ENCODE data around the gene SFXN5.
"Not testable (repeated sequence)": the region's sequence is repeated elsewhere in the genome, so short reads cannot be mapped to it uniquely, and the experiment has no call there.

The SFXN5 gene

DNA sequence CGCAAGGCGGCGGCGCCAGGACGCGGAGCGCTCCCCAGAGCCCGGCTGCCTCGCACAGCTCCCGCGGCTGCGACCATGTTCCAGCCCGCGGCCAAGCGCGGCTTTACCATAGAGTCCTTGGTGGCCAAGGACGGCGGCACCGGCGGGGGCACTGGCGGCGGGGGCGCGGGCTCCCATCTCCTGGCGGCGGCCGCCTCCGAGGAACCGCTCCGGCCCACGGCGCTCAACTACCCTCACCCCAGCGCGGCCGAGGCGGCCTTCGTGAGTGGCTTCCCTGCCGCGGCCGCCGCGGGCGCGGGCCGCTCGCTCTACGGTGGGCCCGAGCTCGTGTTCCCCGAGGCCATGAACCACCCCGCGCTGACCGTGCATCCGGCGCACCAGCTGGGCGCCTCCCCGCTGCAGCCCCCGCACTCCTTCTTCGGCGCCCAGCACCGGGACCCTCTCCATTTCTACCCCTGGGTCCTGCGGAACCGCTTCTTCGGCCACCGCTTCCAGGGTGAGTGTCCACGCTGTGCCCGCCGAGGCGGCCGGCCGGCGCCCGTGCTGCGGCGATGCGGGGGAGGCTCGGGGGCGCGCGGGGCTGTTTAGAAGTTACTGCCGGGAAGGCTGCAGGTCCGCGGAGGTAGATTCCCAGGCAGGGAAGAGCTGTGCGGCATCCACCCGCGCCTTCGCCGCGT lies 153.5 kb downstream of the SFXN5 start:
- DNase-seq: no peak

DNA sequence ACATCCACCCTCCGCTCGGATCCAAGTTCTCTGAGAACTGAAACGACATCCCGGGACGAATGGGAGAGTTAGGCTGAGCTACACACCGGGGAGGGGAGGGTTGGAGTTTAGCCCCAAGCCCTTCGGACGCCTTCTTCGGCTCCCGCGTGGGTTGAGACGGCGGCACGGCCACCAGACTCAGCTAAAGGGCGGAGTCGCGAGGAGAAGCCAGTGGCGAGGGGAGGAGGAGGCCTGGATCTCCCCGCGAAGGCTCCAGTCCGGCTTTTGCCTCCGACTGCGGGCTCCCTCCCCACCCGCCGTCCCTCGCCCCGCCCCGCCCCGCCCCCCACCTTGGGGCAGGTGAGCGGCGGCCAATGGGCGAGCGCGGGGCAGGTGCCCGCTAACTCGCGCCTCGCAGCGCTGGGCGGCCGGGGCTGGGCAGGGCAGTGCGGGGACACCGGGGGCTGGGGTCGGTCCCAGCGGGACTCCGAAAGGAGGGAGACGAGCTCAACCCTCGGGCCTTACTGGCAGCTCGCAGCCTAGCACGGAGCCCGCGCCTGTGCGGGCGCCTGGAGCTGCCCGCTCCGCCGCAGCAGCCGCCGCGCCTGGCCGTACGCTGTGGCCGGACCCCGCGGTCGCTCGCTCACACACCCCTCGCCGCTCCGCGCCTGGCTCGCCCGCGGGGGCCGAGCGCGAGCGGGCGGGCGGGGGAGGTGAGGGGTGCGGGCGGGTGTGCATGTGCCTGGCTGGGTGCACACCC lies 154.2 kb downstream of the SFXN5 start, which contains the start of gene EMX1:
Gene EMX1, plus strand, starts transcription at position 382 of the 739 bp plus-strand sequence. Its CDS starts 334 bp downstream, at position 716.
- peak; percentile 45 to 62 for DNase-seq

DNA sequence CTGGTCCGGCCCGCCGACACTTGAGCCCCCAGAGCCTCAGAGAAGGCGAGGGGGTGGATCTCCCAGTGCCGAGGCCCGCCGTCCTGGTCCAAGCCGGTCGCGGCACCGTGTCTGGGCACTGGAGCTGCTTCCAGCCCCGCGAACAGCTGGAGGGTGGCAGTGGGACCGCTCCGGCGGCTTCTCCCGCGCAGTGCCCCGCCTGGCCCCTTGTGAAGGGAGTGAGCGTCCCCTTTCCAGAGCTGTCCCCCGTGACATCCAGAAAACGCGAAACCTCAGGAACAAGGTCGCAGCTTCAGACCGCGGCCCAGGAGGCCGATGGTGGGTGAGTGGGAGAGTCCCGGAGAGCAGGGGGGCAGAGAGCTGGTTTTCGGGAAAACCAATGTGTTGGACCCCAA lies 154.8 kb downstream of the SFXN5 start:
- DNase-seq: no peak

DNA sequence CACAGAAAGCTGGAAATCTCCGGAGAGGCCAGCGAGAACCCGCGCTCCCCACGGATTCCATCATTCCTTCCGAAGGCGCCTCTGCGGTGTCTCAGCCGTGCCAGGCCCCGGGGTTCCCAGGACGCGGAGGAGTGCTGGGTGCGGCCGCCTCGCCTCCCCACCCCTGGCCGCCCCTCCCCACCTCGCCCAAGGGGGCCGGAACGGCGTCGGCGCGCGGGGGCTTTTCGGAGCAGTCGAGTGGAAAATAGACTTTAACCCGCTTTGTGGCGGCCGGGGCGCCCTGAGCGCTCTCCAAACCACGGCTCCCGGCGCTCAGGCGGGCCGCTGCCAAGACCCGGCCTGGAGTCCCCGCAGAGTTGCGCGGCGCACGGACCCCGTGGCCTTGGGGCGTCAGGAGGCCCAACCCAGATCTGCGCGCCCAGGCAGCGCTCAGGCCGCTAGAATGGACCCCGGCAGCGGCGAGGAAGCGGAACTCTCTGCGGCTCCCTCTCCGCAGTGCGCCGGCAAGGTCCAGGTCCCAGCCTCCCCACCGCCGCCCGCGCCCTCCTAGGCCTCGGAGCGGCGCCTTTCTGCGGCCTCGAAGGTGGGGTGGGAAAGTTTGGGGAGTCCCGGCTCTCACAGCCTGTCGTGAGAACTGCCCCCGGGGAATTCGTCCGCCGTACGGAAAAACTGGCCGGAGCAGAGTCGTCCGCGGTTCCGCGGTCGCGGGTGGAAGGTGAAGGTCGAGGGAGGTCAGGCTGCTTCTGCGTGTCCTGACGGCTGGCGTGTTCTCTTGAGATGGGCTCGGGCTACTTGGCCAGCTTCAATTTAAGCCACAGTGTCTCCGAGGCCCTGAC lies 155.4 kb downstream of the SFXN5 start:
- DNase-seq: peak; percentile 13 to 20

DNA sequence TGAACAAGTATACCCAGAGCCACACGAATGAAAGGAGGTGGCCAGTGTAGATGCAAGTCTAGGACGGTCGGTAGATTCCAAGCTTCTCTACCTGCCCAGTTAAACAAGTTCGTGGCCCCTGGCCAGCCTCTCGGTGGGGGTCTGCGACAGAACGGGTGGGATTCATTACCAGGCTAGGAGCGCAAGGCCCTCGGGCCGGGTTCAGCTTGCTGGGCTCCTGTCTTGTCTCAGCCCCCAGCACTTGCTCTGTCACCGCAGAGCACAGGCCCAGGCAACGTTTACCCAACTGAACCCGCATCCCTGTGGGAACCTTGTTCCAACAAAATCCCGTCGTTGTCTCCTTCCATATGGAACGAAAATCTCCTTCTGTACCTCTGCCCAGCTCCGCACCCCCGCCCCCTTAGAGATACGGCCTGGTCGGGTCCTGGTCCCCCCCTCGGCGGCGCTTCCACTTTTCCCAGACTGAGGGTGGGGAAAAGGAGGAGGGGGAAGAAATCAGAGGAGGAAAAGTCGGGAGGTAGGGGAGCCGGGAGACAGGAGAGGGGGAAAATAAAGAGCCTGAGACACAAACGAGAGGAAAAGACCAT lies 156.1 kb downstream of the SFXN5 start:
- DNase-seq: no peak

DNA sequence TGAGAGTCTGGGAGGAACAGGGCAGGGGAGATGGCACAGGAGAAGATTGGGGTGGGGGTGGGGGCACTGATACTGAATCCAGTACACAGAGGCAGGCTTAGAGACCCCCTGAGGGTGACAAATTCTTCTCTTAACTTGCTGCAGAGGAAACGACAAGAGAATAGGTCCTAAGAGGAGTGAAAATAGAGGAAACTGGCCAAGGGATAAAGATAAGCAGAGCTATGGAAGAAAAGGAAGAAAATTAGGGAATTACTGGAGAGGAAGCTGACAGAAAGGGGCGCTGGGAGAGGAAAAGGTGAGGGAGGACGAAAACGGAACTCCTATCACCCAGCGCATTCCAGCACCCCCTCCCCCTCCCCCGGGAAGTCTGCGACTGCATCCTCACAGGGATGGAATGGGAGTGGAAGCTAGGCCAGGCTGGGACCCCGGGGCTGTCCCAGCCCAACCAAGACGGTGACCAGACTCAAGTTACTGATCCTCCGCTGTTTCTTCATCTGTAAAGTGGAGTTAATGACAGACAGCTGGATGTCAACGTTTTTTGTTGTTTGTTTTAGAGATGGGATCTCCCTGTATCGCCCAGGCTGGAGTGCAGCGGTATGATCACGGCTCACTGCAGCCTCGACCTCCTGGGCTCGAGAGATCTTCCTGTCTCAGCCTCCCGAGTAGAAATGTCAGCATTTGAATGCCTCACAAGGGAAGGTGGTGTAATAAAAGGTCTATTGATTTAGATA lies 156.8 kb downstream of the SFXN5 start:
- DNase-seq: no peak

DNA sequence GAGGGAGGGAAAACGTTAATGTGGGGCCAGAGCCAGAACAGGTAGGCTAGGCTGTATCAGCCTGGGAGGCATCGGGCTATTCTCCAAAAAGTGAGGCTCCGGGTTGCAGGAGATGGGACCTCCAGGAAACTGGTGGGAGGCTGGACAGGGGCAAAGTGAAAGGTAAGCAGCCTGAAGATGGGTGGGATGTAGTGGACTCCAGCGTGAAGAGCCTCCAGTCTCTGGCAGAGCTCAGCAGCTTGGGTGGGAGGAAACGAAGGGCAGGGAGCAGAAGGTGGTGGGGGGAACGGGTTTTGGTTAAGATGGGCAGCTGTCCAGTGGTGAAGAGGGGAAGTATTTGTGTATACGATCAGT lies 157.3 kb downstream of the SFXN5 start:
- DNase-seq: no peak

DNA sequence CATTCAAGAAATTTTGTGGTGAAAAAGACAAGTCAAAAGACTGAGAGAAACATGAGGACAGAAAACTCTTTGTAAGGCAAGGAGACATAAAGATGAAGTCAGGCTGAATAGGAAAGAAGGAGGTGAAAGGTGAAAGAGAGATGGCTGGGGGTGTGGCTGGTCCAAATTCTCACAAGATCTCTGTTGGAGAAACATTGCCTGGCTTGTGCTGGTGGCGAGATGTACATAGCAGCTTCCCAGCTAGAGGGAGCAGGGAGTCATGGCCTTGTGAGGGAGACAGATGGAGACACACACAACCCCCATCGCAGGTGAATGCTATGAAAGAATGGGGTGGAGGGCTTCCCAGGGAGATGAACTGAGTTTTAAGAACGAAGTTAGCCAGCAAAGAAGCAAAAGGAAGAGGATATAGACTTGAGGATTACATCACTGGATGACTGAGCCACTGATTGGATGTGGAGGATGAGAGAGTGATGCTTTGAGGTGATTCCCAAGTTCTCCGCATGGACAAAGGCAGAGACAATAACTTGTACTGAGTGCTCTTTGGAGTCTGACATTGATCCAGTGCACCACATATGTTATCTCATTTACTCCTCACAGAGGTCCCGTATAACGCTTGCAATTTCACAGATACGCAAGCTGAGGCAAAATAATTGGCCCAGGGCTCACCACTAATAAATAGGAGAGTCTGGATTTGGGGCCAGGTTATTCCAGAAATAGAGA lies 157.9 kb downstream of the SFXN5 start:
- DNase-seq: no peak

DNA sequence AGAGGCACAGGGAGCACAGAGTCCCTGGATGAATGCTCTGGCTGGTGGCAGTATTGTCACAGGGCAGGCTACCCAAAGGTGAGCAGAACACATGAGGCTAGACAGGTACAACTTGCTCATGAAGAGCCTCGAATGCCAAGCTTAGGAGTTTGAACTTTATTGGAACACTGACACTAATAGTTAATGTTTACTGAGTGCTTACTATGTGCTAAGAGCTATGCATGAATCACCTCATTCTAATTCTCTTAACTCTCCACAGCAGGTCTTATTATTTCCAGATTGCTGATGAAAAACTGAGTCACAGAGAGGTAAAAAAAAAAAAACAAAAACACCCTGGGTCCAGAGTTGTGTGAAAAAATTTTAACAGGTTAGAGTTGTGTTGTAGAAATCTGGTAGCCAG lies 160.3 kb downstream of the SFXN5 start:
- DNase-seq: no peak

DNA sequence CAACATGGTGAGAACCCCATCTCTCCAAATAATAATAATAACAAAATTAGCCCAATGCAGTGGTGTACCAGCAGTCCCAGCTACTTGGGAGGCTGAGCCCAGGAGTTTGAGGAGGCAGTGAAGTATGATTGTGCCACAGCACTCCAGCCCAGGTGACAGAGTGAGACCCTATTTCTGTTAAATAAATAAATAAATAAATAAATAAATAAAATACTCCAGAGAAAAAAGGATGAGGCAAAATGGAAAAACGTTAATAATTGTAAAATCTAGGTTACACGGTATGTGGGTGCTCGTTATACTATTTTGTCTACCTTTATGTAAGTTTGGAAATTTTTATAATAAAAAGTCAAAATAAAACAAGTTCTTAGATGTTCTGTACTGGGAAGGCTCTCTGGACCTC lies 162.8 kb downstream of the SFXN5 start:
- no peak for DNase-seq

DNA sequence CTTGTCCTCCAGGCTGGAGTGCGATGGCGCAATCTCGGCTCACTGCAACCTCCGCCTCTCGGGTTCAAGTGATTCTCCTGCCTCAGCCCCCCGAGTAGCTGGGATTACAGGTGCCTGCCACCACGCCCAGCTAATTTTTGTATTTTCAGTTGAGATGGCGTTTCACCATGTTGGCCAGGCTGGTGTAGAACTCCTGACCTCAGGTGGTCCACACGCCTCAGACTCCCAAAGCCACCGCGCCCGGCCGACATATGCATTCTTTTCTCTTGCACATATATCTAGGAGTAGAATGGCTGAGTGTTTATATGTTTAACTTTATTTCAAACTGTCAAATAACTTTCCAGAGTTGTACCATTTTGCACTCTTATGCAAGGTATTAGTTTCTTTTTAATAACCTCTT lies 164.1 kb downstream of the SFXN5 start:
- not testable (repeated sequence) for DNase-seq

DNA sequence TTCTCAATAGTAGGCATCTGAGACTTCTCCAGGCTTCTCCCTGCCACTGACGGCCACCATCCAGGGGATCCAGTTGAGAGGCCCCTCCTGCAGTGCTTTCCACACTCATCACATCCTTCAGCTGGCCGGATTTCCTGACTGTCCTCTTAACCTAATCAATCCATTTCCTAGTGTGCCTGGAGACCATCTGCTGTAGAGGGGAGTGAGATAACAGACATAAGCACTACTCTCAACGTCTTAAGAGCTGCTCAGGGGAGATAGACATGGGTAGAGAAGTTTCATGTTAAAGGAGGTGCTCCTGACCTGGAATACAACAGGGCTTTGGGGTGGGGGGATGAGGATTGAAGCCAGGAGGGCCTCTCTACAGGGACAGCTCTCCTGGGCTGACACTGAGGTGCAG lies 170.1 kb downstream of the SFXN5 start:
- no peak for DNase-seq

DNA sequence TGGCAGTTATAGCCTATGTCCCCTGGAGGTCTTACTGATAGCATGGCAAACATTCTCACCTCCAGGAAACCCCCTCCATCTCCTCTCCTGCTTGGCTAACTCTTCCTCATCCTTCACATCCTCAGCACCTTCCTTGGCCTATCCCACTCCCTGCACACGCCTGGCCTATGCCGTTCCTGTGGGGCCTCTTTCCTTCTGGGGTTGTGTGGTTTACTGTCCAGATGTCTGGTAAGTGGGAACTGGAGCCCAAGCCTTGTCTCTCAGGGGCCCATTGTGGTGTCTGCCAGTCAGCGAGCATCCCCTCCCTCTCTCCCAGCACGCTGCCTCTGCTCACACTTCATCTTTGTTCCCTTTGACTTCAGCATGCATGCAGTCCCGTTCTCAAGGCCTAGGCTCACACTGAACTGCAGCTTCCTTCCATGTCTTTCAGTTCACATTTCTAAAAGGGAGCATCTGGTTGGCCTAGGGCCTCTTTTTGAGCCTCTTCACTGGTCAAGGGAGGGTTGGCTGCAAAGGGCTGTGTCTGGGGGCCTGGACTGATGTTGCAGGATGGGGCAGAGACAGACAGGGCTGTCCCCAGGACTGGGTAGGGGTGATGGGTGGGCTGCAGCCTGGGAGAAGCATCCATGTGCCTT lies 171.2 kb downstream of the SFXN5 start:
- no peak for DNase-seq

DNA sequence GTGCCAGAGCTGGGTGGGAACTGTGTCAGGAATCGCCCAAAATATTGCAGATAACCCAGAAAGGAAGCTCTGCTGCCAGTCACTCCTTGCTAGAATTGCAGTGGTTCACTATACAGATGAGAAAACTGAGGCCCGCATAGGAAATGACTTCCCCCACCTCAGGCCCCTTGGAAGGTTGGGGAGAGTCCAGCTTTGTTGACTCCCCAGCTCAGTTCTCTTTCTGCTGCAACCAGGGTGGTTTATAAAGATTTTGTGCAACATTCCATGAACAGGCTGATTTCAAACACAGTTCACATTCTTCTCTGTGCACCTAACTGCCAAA lies 173.0 kb downstream of the SFXN5 start:
- DNase-seq: no peak

DNA sequence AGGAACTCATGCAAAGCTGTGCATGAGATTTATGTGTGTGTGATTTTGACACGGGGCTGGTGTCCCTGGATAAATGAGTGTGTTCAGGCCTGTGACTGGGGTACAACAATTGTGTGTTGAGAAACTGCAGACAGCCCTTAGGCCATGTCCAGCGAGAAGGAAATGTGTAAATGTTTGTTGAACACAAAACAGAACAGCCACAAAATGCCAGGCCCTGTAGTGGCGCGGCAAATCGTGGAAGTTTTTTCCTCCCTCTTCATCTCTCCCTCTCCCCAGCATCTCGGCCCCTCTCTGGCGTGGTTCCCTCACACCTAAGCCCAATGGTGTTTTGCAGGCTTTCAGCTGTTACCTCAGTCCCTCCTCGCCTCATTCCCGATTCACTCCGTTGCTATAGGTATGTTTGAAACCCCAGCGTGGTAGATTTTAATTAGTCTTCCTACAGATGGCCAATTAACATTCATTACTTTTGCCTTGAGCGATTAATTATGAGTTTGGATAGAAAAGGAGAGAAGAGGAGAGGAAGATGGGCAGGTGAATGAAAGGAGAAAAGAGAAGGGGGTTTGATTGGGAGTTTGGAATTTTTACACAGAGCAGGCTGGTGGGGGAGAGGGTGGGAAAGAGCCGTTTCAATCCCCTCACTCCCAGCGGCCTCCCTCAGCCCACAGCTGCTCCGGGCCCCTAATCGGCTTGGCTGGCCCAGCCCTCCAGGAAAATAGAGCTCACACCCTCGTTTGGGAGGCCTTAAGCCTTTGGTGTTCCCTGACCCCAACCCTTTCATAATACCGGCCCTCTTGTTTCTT lies 173.5 kb downstream of the SFXN5 start:
- no peak for DNase-seq

DNA sequence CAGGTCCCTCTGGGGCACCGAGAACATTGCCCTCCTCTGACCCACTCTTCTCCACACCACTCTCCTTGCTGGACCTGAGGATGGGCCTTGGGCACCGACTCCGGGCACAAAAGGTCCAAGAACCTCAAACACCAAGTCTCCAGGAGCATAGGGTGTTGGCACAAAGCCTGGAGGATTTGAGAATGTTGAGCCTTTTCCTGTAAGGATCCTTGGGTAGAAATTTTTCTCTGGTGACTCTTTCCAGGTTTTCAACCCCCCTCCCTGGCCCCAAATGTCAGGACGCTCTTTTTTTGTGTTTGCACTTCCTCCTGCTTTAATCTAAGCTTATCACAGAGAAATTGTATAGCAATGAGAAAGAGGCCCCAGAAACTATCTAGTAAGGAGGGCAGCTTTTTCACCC lies 175.1 kb downstream of the SFXN5 start:
- no peak for DNase-seq

DNA sequence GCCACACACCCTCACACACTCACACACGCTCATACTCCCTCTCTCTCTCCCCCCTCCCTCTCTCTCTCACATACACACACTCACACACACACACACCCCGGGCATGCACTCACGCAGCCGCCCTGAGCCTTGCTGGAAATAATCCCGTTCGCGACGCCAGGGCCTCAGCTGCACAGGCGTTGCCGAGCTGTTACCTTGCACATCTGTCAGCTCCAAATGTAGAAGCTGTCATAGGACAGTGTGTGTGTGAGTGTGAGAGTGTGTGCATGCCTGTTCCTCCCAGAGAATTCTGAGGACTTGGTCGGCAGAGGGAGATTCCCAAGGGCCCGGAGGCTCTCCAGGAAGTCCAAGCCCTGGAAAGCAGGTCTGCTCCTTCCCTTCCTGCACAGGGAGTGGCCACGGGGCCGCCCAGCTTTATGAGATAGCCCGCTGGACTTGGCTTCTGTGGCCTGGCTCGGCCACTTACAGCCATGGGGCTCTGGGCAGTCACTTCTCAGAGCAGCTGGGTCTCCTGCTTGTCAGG lies 175.7 kb downstream of the SFXN5 start:
- no peak for DNase-seq

DNA sequence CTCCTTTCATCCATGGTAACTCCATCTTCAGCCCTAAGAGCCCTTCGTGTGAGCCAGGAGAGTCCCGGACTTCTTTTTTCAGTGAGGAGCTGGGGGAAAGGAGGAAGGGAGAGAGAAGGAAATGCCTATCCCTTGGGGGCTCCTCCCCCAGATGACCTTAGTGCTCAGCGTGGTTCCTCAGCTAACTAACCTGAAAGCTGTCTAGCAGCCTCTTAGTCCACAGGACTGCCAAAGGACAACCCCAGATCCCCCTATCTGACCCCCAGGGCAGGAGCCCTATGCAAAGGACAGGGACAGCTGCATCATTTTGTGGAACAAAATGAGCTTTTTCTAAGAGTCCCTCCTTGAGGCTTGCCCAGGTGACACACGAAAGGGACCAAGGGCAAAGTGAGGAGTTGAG lies 176.4 kb downstream of the SFXN5 start:
- no peak for DNase-seq

DNA sequence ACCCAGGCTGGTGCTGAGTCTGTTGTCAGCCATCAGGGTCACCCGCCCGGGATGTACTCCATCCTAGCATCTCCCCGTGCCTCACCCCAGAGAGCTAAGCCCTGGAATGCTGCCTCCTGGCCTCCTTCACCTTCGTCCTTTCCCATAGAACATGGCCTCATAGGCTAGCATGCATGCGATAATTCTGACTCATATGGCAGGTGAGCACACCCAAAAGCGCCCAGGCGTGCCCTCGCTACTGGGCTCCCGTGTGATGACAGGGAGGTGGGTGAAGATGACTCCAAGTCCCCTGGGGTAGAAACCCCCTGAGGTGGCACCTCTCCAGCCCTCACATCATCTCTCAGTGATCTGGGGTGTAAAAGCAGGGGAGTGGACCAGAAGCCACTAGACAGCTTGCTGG lies 177.0 kb downstream of the SFXN5 start:
- DNase-seq: no peak

DNA sequence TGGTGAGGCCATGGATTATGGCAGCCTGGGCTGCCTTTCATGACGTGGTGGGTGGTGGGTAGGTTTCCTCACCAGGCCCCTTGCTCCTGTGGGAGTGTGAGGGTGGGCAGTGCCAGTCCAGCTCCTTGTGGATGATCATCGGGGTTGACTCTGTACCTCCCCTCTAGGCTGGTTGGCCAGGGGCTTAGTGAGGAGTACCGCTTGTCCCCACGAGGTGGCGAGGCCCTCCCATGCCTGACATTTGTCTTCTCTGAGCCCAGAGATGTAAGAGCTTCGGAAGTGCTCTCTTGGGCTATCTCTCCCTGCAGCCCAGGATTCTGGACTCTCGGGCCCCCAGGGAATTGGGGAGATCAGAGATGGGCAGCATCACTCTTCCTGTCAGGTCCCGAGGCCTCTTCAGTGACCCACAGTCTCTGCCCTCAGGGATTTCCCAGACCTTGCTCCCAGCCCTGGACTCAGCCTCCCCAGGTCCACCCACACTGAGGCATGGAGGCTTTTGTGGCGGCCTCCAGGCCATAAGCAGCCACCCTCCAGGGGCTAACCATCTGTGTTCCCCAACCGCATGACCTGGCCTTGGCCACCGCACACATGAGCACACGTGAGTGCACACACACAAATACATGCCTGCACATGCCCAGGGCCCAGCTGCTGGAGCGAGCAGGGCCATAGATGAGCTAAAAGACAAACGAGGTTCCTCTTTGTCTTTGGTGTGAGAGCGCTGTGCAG lies 177.8 kb downstream of the SFXN5 start:
- peak; percentile 25 to 44 for DNase-seq
